B cell (primary cell): ENCODE data around the gene TGFBR3. TPM values are rescaled to one million over a fixed set of nuclear protein-coding genes. Genes with fewer than 3 reads are reported as not detected.

Experiments used
- ATAC-seq: fragments of 200-7000 bp; cut with Tn5 transposase; one replicate; pipeline ENCODE4 v1.10.0; 2021; ENCODE audit warnings: low read depth, mild to moderate bottlenecking, moderate number of reproducible peaks, moderate library complexity
- CTCF ChIA-PET: fragments of 350-600 bp; sonication (Branson Sonifier 250); formaldehyde crosslinking; loops from one replicate; lab custom pipeline; 2021; ENCODE audit warnings: antibody characterized with exemption, inconsistent platforms; lab: Charles Lee
- POLR2A ChIA-PET: fragments of 350-600 bp; sonication (Branson Sonifier 250); formaldehyde crosslinking; loops from one replicate; lab custom pipeline; 2021; ENCODE audit warnings: antibody characterized with exemption; lab: Charles Lee
- DNase-seq: peaks from one replicate; pipeline ENCODE4 v3.0.0; 2013
- H2AFZ ChIP-seq: 2 replicates; pipeline ENCODE4 v1.6.1; 2012; ENCODE audit warnings: mild to moderate bottlenecking, low read depth, low read length; ENCODE audit not compliant: insufficient read depth, poor library complexity, severe bottlenecking
- H3K27ac ChIP-seq, 2 donors: 1 replicate in 1 of 2; 2 replicates in 1 of 2; pipeline ENCODE4 v1.5.1; 2012 to 2013; ENCODE audit warnings: low read length in 2 of 2, mild to moderate bottlenecking in 2 of 2, moderate library complexity in 1 of 2
- H3K27me3 ChIP-seq, 4 experiments: fragments of 200-600 bp in 1 of 4; sonication (generic) in 1 of 4; replicated peaks in 1 of 4; 1 replicate in 2 of 4; 2 replicates in 2 of 4; pipeline versions ENCODE4 v1.6.1 to v1.7.0; 2013 to 2016; ENCODE audit warnings: low read length in 3 of 4, mild to moderate bottlenecking in 2 of 4, mixed read lengths in 1 of 4, moderate library complexity in 1 of 4; ENCODE audit not compliant: insufficient read depth in 4 of 4, control insufficient read depth in 3 of 4; ENCODE audit errors: control extremely low read depth in 1 of 4
- H3K36me3 ChIP-seq, 2 experiments: replicated peaks in 1 of 2; 1 replicate in 1 of 2; 2 replicates in 1 of 2; pipeline versions ENCODE4 v1.6.1 to v1.7.1; 2013; ENCODE audit warnings: low read length in 1 of 2; ENCODE audit not compliant: insufficient read depth in 2 of 2, control insufficient read depth in 1 of 2; ENCODE audit errors: control extremely low read depth in 1 of 2, extremely low read depth in 1 of 2
- H3K4me1 ChIP-seq, 2 donors: fragments of 200-600 bp in 1 of 2; sonication (generic) in 1 of 2; 1 replicate in 1 of 2; 2 replicates in 1 of 2; pipeline versions ENCODE4 v1.5.1 to v1.6.1; 2013 to 2017; ENCODE audit warnings: low read length in 2 of 2; ENCODE audit not compliant: control insufficient read depth in 2 of 2, insufficient read depth in 2 of 2
- H3K4me2 ChIP-seq: replicated peaks from 2 replicates; pipeline ENCODE3; 2012; ENCODE audit warnings: mild to moderate bottlenecking, low read depth, low read length; ENCODE audit not compliant: poor library complexity, severe bottlenecking
- H3K4me3 ChIP-seq, 5 experiments: fragments of 200-600 bp in 1 of 5; sonication (generic) in 1 of 5; 1 replicate in 3 of 5; 2 replicates in 2 of 5; pipeline versions ENCODE4 v1.5.1 to v1.7.0; 2011 to 2016; ENCODE audit warnings: low read length in 4 of 5, mild to moderate bottlenecking in 4 of 5, low read depth in 2 of 5, control low read depth in 1 of 5, moderate library complexity in 1 of 5; ENCODE audit not compliant: insufficient read depth in 1 of 5; ENCODE audit errors: control extremely low read depth in 1 of 5, extremely low read depth in 1 of 5
- H3K79me2 ChIP-seq: fragments of 200-600 bp; sonication (generic); one replicate; pipeline ENCODE4 v1.6.0; 2016; ENCODE audit warnings: low read length; ENCODE audit not compliant: control insufficient read depth, insufficient read depth
- H3K9ac ChIP-seq: fragments of 200-600 bp; sonication (generic); 2 replicates; pipeline ENCODE4 v1.6.1; 2017; ENCODE audit warnings: mild to moderate bottlenecking, low read length, moderate library complexity
- H3K9me3 ChIP-seq, 3 donors: one replicate each; pipeline versions ENCODE4 v1.6.1 to v1.7.1; 2013; ENCODE audit warnings: low read length in 2 of 3; ENCODE audit not compliant: control insufficient read depth in 2 of 3, insufficient read depth in 1 of 3; ENCODE audit errors: control extremely low read depth in 1 of 3
- H4K20me1 ChIP-seq: 2 replicates; pipeline ENCODE4 v1.6.0; 2012; ENCODE audit warnings: mild to moderate bottlenecking, low read length; ENCODE audit not compliant: insufficient read depth, control insufficient read depth, poor library complexity, severe bottlenecking
- H3K27ac Mint-ChIP-seq: one replicate; pipeline ENCODE4 v1.8.0; 2021; ENCODE audit warnings: mixed read lengths
- H3K27me3 Mint-ChIP-seq: one replicate; pipeline ENCODE4 v1.8.0; 2021; ENCODE audit warnings: mixed read lengths
- H3K4me1 Mint-ChIP-seq: one replicate; pipeline ENCODE4 v1.8.0; 2021; ENCODE audit warnings: mixed read lengths
- H3K4me3 Mint-ChIP-seq: one replicate; pipeline ENCODE4 v1.8.0; 2021; ENCODE audit warnings: mixed read lengths
- H3K9me3 Mint-ChIP-seq: one replicate; pipeline ENCODE4 v1.8.0; 2022; ENCODE audit warnings: mixed read lengths; ENCODE audit not compliant: insufficient read depth
- CTCF ChIP-seq: fragments of 200-600 bp; IDR thresholded peaks from one replicate; pipeline ENCODE4 v1.8.0; 2022; ENCODE audit warnings: antibody characterized with exemption, mild to moderate bottlenecking
- EZH2 ChIP-seq: IDR thresholded peaks from 2 replicates; pipeline ENCODE4 v1.6.1; 2012; ENCODE audit warnings: borderline replicate concordance, low read depth, mild to moderate bottlenecking, moderate library complexity, low read length; ENCODE audit not compliant: insufficient read depth, poor library complexity, severe bottlenecking
- WGBS: methylation state at CpG from one replicate; pipeline ENCODE4 v1.1.5; 2013; ENCODE audit warnings: missing lambda C conversion rate; ENCODE audit not compliant: insufficient coverage; 5-methylcytosine and 5-hydroxymethylcytosine counted together
- intact Hi-C: fragments of 100-400 bp; cut with micrococcal nuclease; formaldehyde crosslinking; loops from one replicate; pipeline ENCODE4 v1.10.0; 2022
- polyA plus RNA-seq: library from polyadenylated mRNA; depleted of rRNA; stranded (reverse); fragments of >200 nt; gene quantifications from 2 replicates; pipeline ENCODE4 v1.2.3, GENCODE V29; 2012
- total RNA-seq, 2 donors: library from RNA; stranded (reverse); fragments of 120-200 nt in 1 of 2; gene quantifications; 1 replicate in 1 of 2; 2 replicates in 1 of 2; pipeline versions ENCODE4 v1.2.3 to v1.2.4, GENCODE V29; 2013 to 2022

The TGFBR3 gene
- total and polyA plus RNA-seq, 2 donors (not counting 1 experiment from before 2014, with no cell fraction given) = 0.10 to 0.12 TPM

DNA sequence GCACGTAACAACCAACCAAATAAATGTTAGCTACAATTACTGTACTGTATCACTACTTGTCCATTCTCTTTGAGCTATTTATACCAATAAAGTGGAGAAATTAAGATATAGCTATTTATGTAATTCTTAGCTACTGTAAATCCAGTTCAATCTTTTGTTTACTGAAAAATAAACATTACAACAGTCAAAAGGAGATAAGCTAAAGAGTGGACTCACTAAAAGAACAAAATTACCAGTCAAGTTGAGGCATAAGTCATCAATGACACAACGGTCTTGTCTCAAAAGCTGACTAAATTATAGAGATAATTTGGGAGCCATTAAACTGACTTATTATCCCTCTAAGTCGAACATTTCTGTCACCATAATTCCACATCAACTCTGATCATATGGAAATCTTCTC lies 22.5 kb downstream of the TGFBR3 start:
- no peak overlapping the region for H3K9ac ChIP-seq
- Mint-ChIP-seq H3K9me3 (no peaks in the 10 kb centered on the region), H3K4me1 (no peaks in the 10 kb centered on the region), H3K27ac (no peak overlapping the region), H3K4me3 (no peak overlapping the region), H3K27me3 (peaks cover 4% of the 10 kb centered on the region)
- H3K4me2 ChIP-seq = no peak overlapping the region
- ChIA-PET CTCF (no interaction called here), POLR2A (no interaction called here)
- no peaks in the 10 kb centered on the region for H3K36me3 ChIP-seq
- H2AFZ ChIP-seq = no peak overlapping the region
- H3K79me2 ChIP-seq = no peaks in the 10 kb centered on the region
- H3K4me3 ChIP-seq = no peak overlapping the region
- H3K9me3 ChIP-seq = no peaks in the 10 kb centered on the region
- DNase-seq = no peak
- H3K27me3 ChIP-seq = no peaks in the 10 kb centered on the region
- H3K4me1 ChIP-seq = no peaks in the 10 kb centered on the region
- WGBS = no CpG with 5 or more reads among the region's 3 CpGs
- no peak overlapping the region for H3K27ac ChIP-seq
- ATAC-seq = no peak
- intact Hi-C loops = no loop called here
- TF ChIP-seq CTCF (no peak), EZH2 (no peak)
- no peaks in the 10 kb centered on the region for H4K20me1 ChIP-seq

DNA sequence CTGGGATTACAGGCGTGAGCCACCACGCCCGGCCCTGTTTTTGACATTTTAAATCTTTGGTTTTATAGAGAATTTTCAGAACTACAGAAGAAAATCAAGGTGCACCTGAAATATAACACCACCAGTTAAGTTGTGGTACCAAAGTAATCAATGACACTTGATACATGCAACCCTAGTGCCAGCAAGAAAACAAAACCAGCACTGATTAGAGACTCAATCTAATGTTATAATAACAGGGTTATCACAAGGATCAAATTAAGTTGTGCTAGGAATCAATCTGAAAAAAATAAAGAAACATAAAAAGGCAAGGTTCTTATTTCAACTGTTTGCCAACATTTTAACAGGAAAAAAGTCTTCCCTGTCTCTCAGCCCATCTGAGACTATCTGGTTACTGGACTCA lies 23.8 kb downstream of the TGFBR3 start:
- H3K27me3 ChIP-seq = no peaks in the 10 kb centered on the region
- intact Hi-C loops = no loop called here
- H3K9ac ChIP-seq = no peak overlapping the region
- H3K36me3 ChIP-seq = no peaks in the 10 kb centered on the region
- no peak overlapping the region for H3K4me3 ChIP-seq
- H3K4me1 ChIP-seq = no peaks in the 10 kb centered on the region
- no peaks in the 10 kb centered on the region for H4K20me1 ChIP-seq
- peaks cover 4% of the 10 kb centered on the region for H3K27me3 Mint-ChIP-seq
- no peaks in the 10 kb centered on the region for H3K9me3 ChIP-seq
- CTCF ChIA-PET = no interaction called here
- no peaks in the 10 kb centered on the region for H3K9me3 Mint-ChIP-seq
- DNase-seq (no peak), ATAC-seq (no peak)
- TF ChIP-seq CTCF = no peak
- H3K27ac Mint-ChIP-seq = no peak overlapping the region
- H3K79me2 ChIP-seq = no peaks in the 10 kb centered on the region
- H3K4me2 ChIP-seq = no peak overlapping the region
- no peak overlapping the region for H3K27ac ChIP-seq
- no peaks in the 10 kb centered on the region for H3K4me1 Mint-ChIP-seq
- POLR2A ChIA-PET = no interaction called here
- no peak overlapping the region for H2AFZ ChIP-seq
- no peak overlapping the region for H3K4me3 Mint-ChIP-seq
- WGBS = no CpG with 5 or more reads among the region's 3 CpGs
